ENCODE data around the gene CRKL. TPM values are rescaled to one million over a fixed set of nuclear protein-coding genes. Genes with fewer than 3 reads are reported as not detected.

CRKL gene
- total RNA-seq, 1 donor from 2014 or later = 91.0 TPM

DNA sequence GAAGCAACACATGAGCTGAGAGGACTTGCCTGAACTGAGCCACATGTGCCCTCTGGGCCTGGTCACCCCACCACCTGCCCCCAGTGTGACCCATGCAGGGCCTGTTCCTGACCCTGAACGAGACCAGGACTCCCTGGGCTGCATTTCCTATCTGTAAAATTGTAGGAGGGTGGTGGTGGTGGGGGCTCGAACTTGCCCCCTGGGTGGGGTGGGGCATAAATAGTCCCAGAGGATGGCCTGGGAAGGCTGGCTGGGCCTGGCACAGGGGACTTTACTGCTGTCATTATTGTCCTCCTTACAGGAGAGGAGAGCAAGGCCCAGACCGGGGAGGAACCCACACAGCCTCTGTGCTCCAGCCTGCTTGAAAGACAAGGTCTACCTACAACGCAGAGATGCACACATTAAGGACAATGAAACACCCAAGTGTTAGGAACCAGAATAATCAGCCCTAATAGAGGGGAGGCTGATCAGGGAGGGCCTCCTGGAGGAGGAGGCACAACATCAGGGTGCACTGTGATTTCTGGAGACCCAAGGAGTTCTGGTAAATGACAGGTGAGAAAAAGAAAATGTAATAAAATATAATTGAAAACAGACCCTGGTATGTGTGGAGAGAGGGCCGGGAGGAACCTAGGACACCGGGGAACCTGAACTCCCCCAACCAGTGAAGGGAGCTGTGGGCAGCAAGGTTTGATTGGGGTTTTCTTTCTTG is 47.0 kb downstream of the CRKL start:
- Histone ChIP-seq H3K9me3 (ENCODE audit: low read depth) (no peaks in the 10 kb centered on the region), H3K79me2 (ENCODE audit: low read depth) (no peaks in the 10 kb centered on the region), H3K27ac (no peak overlapping the region), H4K20me1 (ENCODE audit: low read depth) (no peaks in the 10 kb centered on the region), H3K36me3 (no peaks in the 10 kb centered on the region), H3F3A (ENCODE audit: low read depth) (peaks cover 40% of the 10 kb centered on the region), H3K27me3 (peaks cover 35% of the 10 kb centered on the region), H3K9ac (no peak overlapping the region), H3K4me1 (peaks cover 33% of the 10 kb centered on the region), H3K4me3 (peak overlapping the region; percentile 58), H2AFZ (replicated peaks) (no peak overlapping the region), H3K4me2 (peak overlapping the region; percentile 96)
- Mint-ChIP-seq H3K4me3 (peak overlapping the region; percentile 84), H3K36me3 (no peaks in the 10 kb centered on the region), H3K4me1 (peaks cover 28% of the 10 kb centered on the region), H3K9me3 (no peaks in the 10 kb centered on the region), H3K27ac (no peak overlapping the region), H3K27me3 (ENCODE audit: insufficient read depth, low read depth) (peaks cover 21% of the 10 kb centered on the region)
- no peak for DNase-seq (ENCODE audit: low spot score)
- no peak for TF ChIP-seq EZH2phosphoT487 (IDR thresholded peaks at IDR 0.05)
- peak; percentile 29 for TF ChIP-seq EZH2 (IDR thresholded peaks at IDR 0.05)

DNA sequence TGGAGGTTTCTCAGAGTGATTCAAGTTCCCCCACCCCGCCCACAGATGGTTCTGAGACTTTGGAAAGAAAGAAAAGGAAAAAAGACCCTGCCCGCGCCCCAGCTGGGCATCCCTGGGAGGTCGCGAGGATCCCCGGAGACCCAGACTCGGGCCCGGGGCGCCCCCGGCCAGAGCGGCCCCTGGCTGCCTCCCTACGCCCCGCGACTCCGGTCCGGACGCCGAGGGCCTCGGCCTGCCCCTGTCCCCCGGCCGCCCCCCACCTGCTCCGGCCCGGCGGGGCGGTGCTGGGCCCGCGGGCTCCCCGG is 47.5 kb downstream of the CRKL start:
- Mint-ChIP-seq H3K4me3 (peak overlapping the region; percentile 84), H3K4me1 (peaks cover 28% of the 10 kb centered on the region), H3K36me3 (no peaks in the 10 kb centered on the region), H3K27me3 (ENCODE audit: insufficient read depth, low read depth) (peaks cover 21% of the 10 kb centered on the region), H3K9me3 (no peaks in the 10 kb centered on the region), H3K27ac (no peak overlapping the region)
- H3K4me2 ChIP-seq = peak overlapping the region; percentile 96
- H3K27me3 ChIP-seq = peaks cover 35% of the 10 kb centered on the region
- H3K79me2 ChIP-seq (ENCODE audit: low read depth) = no peaks in the 10 kb centered on the region
- no peak overlapping the region for H2AFZ ChIP-seq (replicated peaks)
- H3F3A ChIP-seq (ENCODE audit: low read depth) = peaks cover 42% of the 10 kb centered on the region
- no peak for DNase-seq (ENCODE audit: low spot score)
- peaks cover 33% of the 10 kb centered on the region for H3K4me1 ChIP-seq
- H3K9ac ChIP-seq = no peak overlapping the region
- TF ChIP-seq EZH2 (IDR thresholded peaks at IDR 0.05) (no peak), EZH2phosphoT487 (IDR thresholded peaks at IDR 0.05) (no peak)
- TF ChIP-seq, protein P1, sequence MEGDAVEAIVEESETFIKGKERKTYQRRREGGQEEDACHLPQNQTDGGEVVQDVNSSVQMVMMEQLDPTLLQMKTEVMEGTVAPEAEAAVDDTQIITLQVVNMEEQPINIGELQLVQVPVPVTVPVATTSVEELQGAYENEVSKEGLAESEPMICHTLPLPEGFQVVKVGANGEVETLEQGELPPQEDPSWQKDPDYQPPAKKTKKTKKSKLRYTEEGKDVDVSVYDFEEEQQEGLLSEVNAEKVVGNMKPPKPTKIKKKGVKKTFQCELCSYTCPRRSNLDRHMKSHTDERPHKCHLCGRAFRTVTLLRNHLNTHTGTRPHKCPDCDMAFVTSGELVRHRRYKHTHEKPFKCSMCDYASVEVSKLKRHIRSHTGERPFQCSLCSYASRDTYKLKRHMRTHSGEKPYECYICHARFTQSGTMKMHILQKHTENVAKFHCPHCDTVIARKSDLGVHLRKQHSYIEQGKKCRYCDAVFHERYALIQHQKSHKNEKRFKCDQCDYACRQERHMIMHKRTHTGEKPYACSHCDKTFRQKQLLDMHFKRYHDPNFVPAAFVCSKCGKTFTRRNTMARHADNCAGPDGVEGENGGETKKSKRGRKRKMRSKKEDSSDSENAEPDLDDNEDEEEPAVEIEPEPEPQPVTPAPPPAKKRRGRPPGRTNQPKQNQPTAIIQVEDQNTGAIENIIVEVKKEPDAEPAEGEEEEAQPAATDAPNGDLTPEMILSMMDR (IDR thresholded peaks at IDR 0.05) = no peak
- peak overlapping the region; percentile 58 for H3K4me3 ChIP-seq
- H3K27ac ChIP-seq = no peak overlapping the region
- no peaks in the 10 kb centered on the region for H3K9me3 ChIP-seq (ENCODE audit: low read depth)
- no peaks in the 10 kb centered on the region for H3K36me3 ChIP-seq
- H4K20me1 ChIP-seq (ENCODE audit: low read depth) = no peaks in the 10 kb centered on the region

DNA sequence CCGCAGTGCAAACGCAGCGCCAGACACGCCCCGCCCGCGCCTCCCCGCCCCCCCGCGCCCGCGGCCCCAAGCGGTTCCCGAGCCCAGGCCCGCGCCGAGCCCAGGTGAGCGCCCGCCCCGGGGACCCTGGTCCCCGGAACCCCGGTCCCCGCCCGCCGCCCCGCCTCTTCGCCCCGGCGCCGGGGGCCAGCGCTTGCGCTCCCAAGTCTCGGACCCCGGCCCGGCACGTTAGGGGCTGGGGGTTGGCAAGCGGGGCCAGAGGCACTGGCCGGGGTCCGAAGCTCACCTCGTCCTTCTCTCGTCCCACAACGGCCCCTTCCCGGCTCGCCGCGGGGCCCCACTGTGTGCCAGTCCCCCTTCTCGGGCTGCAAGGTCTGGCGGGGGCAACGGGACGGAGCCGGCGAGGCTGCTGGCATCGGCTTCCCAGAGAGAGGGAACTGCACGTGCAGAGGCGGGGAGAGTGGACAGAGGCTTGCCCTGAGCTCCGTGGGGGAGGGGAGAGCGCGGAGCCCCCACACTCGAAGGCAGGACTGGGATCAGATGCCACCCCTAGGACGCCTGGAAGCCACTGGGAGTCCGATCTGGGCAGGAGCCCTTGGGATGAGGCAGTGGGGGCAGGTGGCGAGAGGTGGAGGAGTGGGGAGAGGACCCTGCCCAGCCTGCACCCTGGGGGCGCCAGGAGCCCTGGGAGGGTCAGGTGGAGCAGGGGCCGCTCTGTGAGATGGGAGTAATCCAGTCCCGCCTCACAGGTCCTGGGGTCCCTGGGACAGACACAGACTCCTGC is 48.1 kb downstream of the CRKL start:
- H3K9me3 ChIP-seq (ENCODE audit: low read depth) = no peaks in the 10 kb centered on the region
- peak overlapping the region; percentile 97 for H2AFZ ChIP-seq (replicated peaks)
- peaks cover 33% of the 10 kb centered on the region for H3K4me1 ChIP-seq
- peak overlapping the region; percentile 60 for H3K4me3 Mint-ChIP-seq
- H3K27me3 ChIP-seq = peaks cover 35% of the 10 kb centered on the region
- no peaks in the 10 kb centered on the region for H3K9me3 Mint-ChIP-seq
- DNase-seq (ENCODE audit: low spot score) = peak; percentile 57
- peak; percentile 43 for TF ChIP-seq EZH2 (IDR thresholded peaks at IDR 0.05)
- TF ChIP-seq, protein P1 (IDR thresholded peaks at IDR 0.05) = no peak
- H3K4me3 ChIP-seq = peak overlapping the region; percentile 58
- peak overlapping the region; percentile 96 for H3K4me2 ChIP-seq
- H3K36me3 ChIP-seq = no peaks in the 10 kb centered on the region
- no peaks in the 10 kb centered on the region for H3K36me3 Mint-ChIP-seq
- H3F3A ChIP-seq (ENCODE audit: low read depth) = peaks cover 48% of the 10 kb centered on the region
- H4K20me1 ChIP-seq (ENCODE audit: low read depth) = no peaks in the 10 kb centered on the region
- no peak overlapping the region for H3K27ac ChIP-seq
- peaks cover 26% of the 10 kb centered on the region for H3K4me1 Mint-ChIP-seq
- H3K27ac Mint-ChIP-seq = no peak overlapping the region
- no peak overlapping the region for H3K9ac ChIP-seq
- H3K79me2 ChIP-seq (ENCODE audit: low read depth) = no peaks in the 10 kb centered on the region
- peaks cover 26% of the 10 kb centered on the region for H3K27me3 Mint-ChIP-seq (ENCODE audit: insufficient read depth, low read depth)

Data from neural progenitor cell (in vitro differentiated cells).